Measurements from ENCODE around the gene BNC2.

- no peak for TF ChIP-seq CTCF (IDR thresholded peaks at IDR 0.05)
- no peak for TF ChIP-seq EP300 (IDR thresholded peaks at IDR 0.05)
- TF ChIP-seq POLR2A (IDR thresholded peaks at IDR 0.05), result no peak
Measured at GRCh38 chr9:16579872-16580432, 290.5 kb downstream of the BNC2 start.
